ENCODE measurements around the gene WAPL. TPM values are rescaled to one million over a fixed set of nuclear protein-coding genes. Genes with fewer than 3 reads are reported as not detected.
A peak's percentile ranks its signal among the peaks of the same experiment; 100 is the strongest.

The WAPL gene
- total and polyA plus RNA-seq, 2 of the 13 experiments (the other 11 are each of a cell fraction or from before 2014, with no cell fraction given): 13.2 to 43.5 TPM

GRCh38 chr10:86521678-86522509 lies at the start of gene WAPL (continued):
- TF ChIP-seq SPEN (CRISPR knock-in tag; IDR thresholded peaks at IDR 0.05; ENCODE audit: low read depth): peak; percentile 88
- TF ChIP-seq KDM4B (CRISPR knock-in tag; IDR thresholded peaks at IDR 0.05): no peak
- TF ChIP-seq, protein P1, sequence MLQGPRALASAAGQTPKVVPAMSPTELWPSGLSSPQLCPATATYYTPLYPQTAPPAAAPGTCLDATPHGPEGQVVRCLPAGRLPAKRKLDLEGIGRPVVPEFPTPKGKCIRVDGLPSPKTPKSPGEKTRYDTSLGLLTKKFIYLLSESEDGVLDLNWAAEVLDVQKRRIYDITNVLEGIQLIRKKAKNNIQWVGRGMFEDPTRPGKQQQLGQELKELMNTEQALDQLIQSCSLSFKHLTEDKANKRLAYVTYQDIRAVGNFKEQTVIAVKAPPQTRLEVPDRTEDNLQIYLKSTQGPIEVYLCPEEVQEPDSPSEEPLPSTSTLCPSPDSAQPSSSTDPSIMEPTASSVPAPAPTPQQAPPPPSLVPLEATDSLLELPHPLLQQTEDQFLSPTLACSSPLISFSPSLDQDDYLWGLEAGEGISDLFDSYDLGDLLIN (CRISPR knock-in tag; IDR thresholded peaks at IDR 0.05; ENCODE audit: borderline replicate concordance): 0 out of 2 replicates have a peak, but pooled peaks have one; percentile 67
- TF ChIP-seq ASH2L (IDR thresholded peaks at IDR 0.05; ENCODE audit: insufficient read length, low read depth, low read length): peak; percentile 82
- TF ChIP-seq SP5 (CRISPR knock-in tag; IDR thresholded peaks at IDR 0.05; ENCODE audit: borderline replicate concordance, low read depth): no peak
- peak; percentile 28; the same call in 1 of the 2 replicates for TF ChIP-seq ZNF792 (CRISPR knock-in tag; IDR thresholded peaks at IDR 0.05)
- peak; percentile 84 for TF ChIP-seq ZNF770 (CRISPR knock-in tag; IDR thresholded peaks at IDR 0.05)
- TF ChIP-seq RFX5 (IDR thresholded peaks at IDR 0.05; ENCODE audit: low read depth, low read length): no peak
- no peak for TF ChIP-seq ZNF335 (CRISPR knock-in tag; IDR thresholded peaks at IDR 0.05)
- TF ChIP-seq TEAD3 (CRISPR knock-in tag; optimal IDR thresholded peaks at IDR 0.05; ENCODE audit: borderline replicate concordance): no peak
- TF ChIP-seq ZFYVE20 (CRISPR knock-in tag; IDR thresholded peaks at IDR 0.05; ENCODE audit: borderline replicate concordance, low read depth): no peak
- TF ChIP-seq ZNF850 (CRISPR knock-in tag; conservative IDR thresholded peaks at IDR 0.05): no peak
- no peak for TF ChIP-seq FIP1L1 (IDR thresholded peaks at IDR 0.05; ENCODE audit: borderline replicate concordance, insufficient read depth, low read depth, low read length)
- peak; percentile 87 for TF ChIP-seq SALL2 (CRISPR knock-in tag; IDR thresholded peaks at IDR 0.05)
- peak; percentile 76; the same call in 1 of the 2 replicates for TF ChIP-seq ZNF790 (CRISPR knock-in tag; IDR thresholded peaks at IDR 0.05; ENCODE audit: borderline replicate concordance)
- TF ChIP-seq, protein P2, sequence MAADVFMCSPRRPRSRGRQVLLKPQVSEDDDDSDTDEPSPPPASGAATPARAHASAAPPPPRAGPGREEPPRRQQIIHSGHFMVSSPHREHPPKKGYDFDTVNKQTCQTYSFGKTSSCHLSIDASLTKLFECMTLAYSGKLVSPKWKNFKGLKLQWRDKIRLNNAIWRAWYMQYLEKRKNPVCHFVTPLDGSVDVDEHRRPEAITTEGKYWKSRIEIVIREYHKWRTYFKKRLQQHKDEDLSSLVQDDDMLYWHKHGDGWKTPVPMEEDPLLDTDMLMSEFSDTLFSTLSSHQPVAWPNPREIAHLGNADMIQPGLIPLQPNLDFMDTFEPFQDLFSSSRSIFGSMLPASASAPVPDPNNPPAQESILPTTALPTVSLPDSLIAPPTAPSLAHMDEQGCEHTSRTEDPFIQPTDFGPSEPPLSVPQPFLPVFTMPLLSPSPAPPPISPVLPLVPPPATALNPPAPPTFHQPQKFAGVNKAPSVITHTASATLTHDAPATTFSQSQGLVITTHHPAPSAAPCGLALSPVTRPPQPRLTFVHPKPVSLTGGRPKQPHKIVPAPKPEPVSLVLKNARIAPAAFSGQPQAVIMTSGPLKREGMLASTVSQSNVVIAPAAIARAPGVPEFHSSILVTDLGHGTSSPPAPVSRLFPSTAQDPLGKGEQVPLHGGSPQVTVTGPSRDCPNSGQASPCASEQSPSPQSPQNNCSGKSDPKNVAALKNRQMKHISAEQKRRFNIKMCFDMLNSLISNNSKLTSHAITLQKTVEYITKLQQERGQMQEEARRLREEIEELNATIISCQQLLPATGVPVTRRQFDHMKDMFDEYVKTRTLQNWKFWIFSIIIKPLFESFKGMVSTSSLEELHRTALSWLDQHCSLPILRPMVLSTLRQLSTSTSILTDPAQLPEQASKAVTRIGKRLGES (CRISPR knock-in tag; IDR thresholded peaks at IDR 0.05; ENCODE audit: borderline replicate concordance): no peak
- no peak for TF ChIP-seq ZNF432 (CRISPR knock-in tag; IDR thresholded peaks at IDR 0.05; ENCODE audit: borderline replicate concordance)
- TF ChIP-seq ZNF563 (CRISPR knock-in tag; IDR thresholded peaks at IDR 0.05): no peak; the same call in 1 of the 2 replicates
- TF ChIP-seq HNF4G (IDR thresholded peaks at IDR 0.05; ENCODE audit: borderline replicate concordance, low read depth, low read length): 0 out of 2 replicates have a peak, but pooled peaks have one; percentile 10
- TF ChIP-seq HNF4G (CRISPR knock-in tag; IDR thresholded peaks at IDR 0.05; ENCODE audit: borderline replicate concordance, low read depth): peak; percentile 68; the same call in 1 of the 2 replicates
- no peak for TF ChIP-seq ZNF282 (IDR thresholded peaks at IDR 0.05; ENCODE audit: partially characterized antibody)
- peak; percentile 53; the same call in 1 of the 2 replicates for TF ChIP-seq KLF15 (CRISPR knock-in tag; IDR thresholded peaks at IDR 0.05; ENCODE audit: borderline replicate concordance)
- TF ChIP-seq NKX3-1 (CRISPR knock-in tag; IDR thresholded peaks at IDR 0.05): no peak
- 0 out of 4 replicates have a peak, but pooled peaks of 1 of the 2 experiments have one; percentile 48 for TF ChIP-seq KLF16 (CRISPR knock-in tag; IDR thresholded peaks at IDR 0.05)
